ENCODE results near the gene MCIDAS. TPM values are rescaled to one million over a fixed set of nuclear protein-coding genes. Genes with fewer than 3 reads are reported as not detected.

MCIDAS gene
- polyA plus RNA-seq, 1 donor (not counting 4 experiments of a cell fraction or from before 2014, with no cell fraction given): 0.03 TPM

GRCh38 chr5:55232271-55232984 lies 5.3 kb upstream of the MCIDAS start:
- H3K4me2 ChIP-seq (ENCODE audit: control insufficient read depth, extremely low read depth, insufficient read depth, low read depth, low read length): peak overlapping the region; percentile 91
- peak overlapping the region; percentile 94 for H2AFZ ChIP-seq (ENCODE audit: control insufficient read depth, low read length)
- peaks cover 15% of the 10 kb centered on the region for H3K4me1 ChIP-seq (ENCODE audit: control insufficient read depth, extremely low read depth, insufficient read depth, low read length)
- no peaks in the 10 kb centered on the region for H4K20me1 ChIP-seq (ENCODE audit: control insufficient read depth, extremely low read depth, insufficient read depth, low read length)
- peak; percentile 60 for FAIRE-seq
- TF ChIP-seq EZH2 (IDR thresholded peaks at IDR 0.05; ENCODE audit: low read length) (peak; percentile 33), CTCF (optimal IDR thresholded peaks at IDR 0.05 in 1 of 3, IDR thresholded peaks at IDR 0.05 in 1 of 3, conservative IDR thresholded peaks at IDR 0.05 in 1 of 3; ENCODE audit: extremely low read depth in 1 of 3, insufficient read depth in 2 of 3, low read length in 3 of 3) (no peak)
- H3K27ac ChIP-seq (ENCODE audit: control insufficient read depth, insufficient read depth, low read length): peak overlapping the region; percentile 52
- H3K9ac ChIP-seq (ENCODE audit: control insufficient read depth, extremely low read depth, insufficient read depth, low read length): peak overlapping the region; percentile 71
- H3K27me3 ChIP-seq (ENCODE audit: control insufficient read depth, extremely low read depth, insufficient read depth, low read length): peaks cover 21% of the 10 kb centered on the region
- H3K36me3 ChIP-seq (ENCODE audit: control insufficient read depth in 2 of 2, extremely low read depth in 1 of 2, insufficient read depth in 2 of 2, low read length in 2 of 2): peaks cover 0 to 2% of the 10 kb centered on the region in 2 experiments
- H3K9me3 ChIP-seq (ENCODE audit: control insufficient read depth, low read depth, low read length): no peaks in the 10 kb centered on the region
- H3K9me1 ChIP-seq (ENCODE audit: control insufficient read depth, extremely low read depth, insufficient read depth, low read length): no peaks in the 10 kb centered on the region
- H3K4me3 ChIP-seq (ENCODE audit: control insufficient read depth in 2 of 3, extremely low read depth in 1 of 3, insufficient read depth in 2 of 3, low read depth in 1 of 3, low read length in 3 of 3): peak overlapping the region; percentile 69 to 92 (median 84)
- dilution Hi-C loops (cut with MboI; ENCODE audit: extremely low pct_ligation_motif_present, low sequenced_read_pairs): no loop called here
- no peak for DNase-seq (ENCODE audit: low read depth, low spot score)
- H3K79me2 ChIP-seq (ENCODE audit: control insufficient read depth, insufficient read depth, low read length): no peaks in the 10 kb centered on the region

GRCh38 chr5:55231919-55232270 lies 4.8 kb upstream of the MCIDAS start:
- Histone ChIP-seq H3K27ac (ENCODE audit: control insufficient read depth, insufficient read depth, low read length) (no peak overlapping the region), H3K9me3 (ENCODE audit: control insufficient read depth, low read depth, low read length) (no peaks in the 10 kb centered on the region), H3K4me3 (ENCODE audit: control insufficient read depth in 2 of 3, extremely low read depth in 1 of 3, insufficient read depth in 2 of 3, low read depth in 1 of 3, low read length in 3 of 3) (peak overlapping the region; percentile 69 to 92 (median 84)), H2AFZ (ENCODE audit: control insufficient read depth, low read length) (peak overlapping the region; percentile 94), H3K4me1 (ENCODE audit: control insufficient read depth, extremely low read depth, insufficient read depth, low read length) (peaks cover 15% of the 10 kb centered on the region), H3K4me2 (ENCODE audit: control insufficient read depth, extremely low read depth, insufficient read depth, low read depth, low read length) (peak overlapping the region; percentile 91), H3K9ac (ENCODE audit: control insufficient read depth, extremely low read depth, insufficient read depth, low read length) (peak overlapping the region; percentile 71), H3K79me2 (ENCODE audit: control insufficient read depth, insufficient read depth, low read length) (no peaks in the 10 kb centered on the region), H3K36me3 (ENCODE audit: control insufficient read depth in 2 of 2, extremely low read depth in 1 of 2, insufficient read depth in 2 of 2, low read length in 2 of 2) (peaks cover 0 to 2% of the 10 kb centered on the region in 2 experiments), H4K20me1 (ENCODE audit: control insufficient read depth, extremely low read depth, insufficient read depth, low read length) (no peaks in the 10 kb centered on the region), H3K9me1 (ENCODE audit: control insufficient read depth, extremely low read depth, insufficient read depth, low read length) (no peaks in the 10 kb centered on the region), H3K27me3 (ENCODE audit: control insufficient read depth, extremely low read depth, insufficient read depth, low read length) (peaks cover 21% of the 10 kb centered on the region)
- DNase-seq (ENCODE audit: low read depth, low spot score) (no peak), FAIRE-seq (no peak)
- dilution Hi-C loops (cut with MboI; ENCODE audit: extremely low pct_ligation_motif_present, low sequenced_read_pairs): no loop called here
- TF ChIP-seq CTCF (optimal IDR thresholded peaks at IDR 0.05 in 1 of 3, IDR thresholded peaks at IDR 0.05 in 1 of 3, conservative IDR thresholded peaks at IDR 0.05 in 1 of 3; ENCODE audit: extremely low read depth in 1 of 3, insufficient read depth in 2 of 3, low read length in 3 of 3): no peak
- peak; percentile 31 for TF ChIP-seq EZH2 (IDR thresholded peaks at IDR 0.05; ENCODE audit: low read length)

Measured in keratinocyte (primary cell).